GM23248 (cell line): Measurements from ENCODE around the gene CACNA2D1.

ENCODE experiments used
- EZH2 ChIP-seq: fragments of 200-600 bp; sonication (generic); IDR thresholded peaks from 2 replicates; pipeline ENCODE4 v1.6.1; 2018; ENCODE audit warnings: antibody characterized with exemption, mild to moderate bottlenecking; ENCODE audit not compliant: insufficient read depth, poor library complexity, severe bottlenecking
- EZH2phosphoT487 ChIP-seq: fragments of 200-600 bp; sonication (generic); IDR thresholded peaks from 2 replicates; pipeline ENCODE4 v1.6.1; 2018; ENCODE audit warnings: antibody characterized with exemption, moderate library complexity, mild to moderate bottlenecking, low read depth; ENCODE audit not compliant: insufficient read depth

DNA sequence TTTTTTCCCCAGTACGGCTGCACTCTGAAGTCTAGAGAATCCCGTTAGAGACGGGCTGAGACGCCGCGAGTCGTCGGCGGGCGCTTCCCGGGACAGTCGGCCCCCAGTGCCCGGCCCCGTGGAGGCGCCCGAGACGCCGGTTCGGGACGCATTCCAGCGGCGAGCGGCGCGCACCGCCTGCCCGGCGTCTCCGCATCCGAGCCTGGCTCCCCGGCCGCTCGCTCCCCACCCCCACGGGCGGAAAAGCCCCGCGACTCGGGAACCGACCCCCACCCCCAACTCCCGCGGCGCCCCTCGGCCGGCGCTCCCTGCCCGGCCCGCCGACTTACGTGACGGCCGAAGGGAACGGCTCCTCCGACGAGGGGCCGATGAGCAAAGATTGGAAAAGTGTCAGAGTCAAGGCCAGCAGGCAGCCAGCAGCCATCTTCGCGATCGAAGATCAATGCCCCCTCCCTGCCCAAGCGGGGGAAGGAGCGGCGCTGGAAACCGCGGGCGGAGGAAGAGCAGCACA is 486 bp downstream of the CACNA2D1 start:
- TF ChIP-seq EZH2 (no peak), EZH2phosphoT487 (no peak)
